PC-9 (cell line): ENCODE data around the gene TBX15.

ENCODE experiments used
- CTCF ChIP-seq: fragments of 200-600 bp; sonication (generic); conservative IDR thresholded peaks from 2 replicates; pipeline ENCODE4 v1.6.1; 2017; ENCODE audit warnings: mixed run types, antibody characterized with exemption, mild to moderate bottlenecking, moderate library complexity
- EZH2 ChIP-seq: fragments of 200-600 bp; sonication (generic); IDR thresholded peaks from 2 replicates; pipeline ENCODE4 v1.8.0; 2017; ENCODE audit warnings: antibody characterized with exemption, low read depth

GRCh38 chr1:118884946-118885345 lies 103.2 kb downstream of the TBX15 start:
- TF ChIP-seq CTCF (no peak), EZH2 (no peak)
